Measurements from ENCODE around the gene MRPS31. TPM values are rescaled to one million over a fixed set of nuclear protein-coding genes. Genes with fewer than 3 reads are reported as not detected.

Gene MRPS31
- total and polyA plus RNA-seq, 7 experiments from 2014 or later, result 15.8 to 63.1 (median 38.2) TPM

- no peak overlapping the region for H3K27ac ChIP-seq (ENCODE audit: low read depth, low read length)
- H3K27me3 ChIP-seq (ENCODE audit: control insufficient read depth in 2 of 2, insufficient read depth in 2 of 2, low read length in 2 of 2), result no peaks in the 10 kb centered on the region
- H3K4me3 ChIP-seq (ENCODE audit: low read length), result no peak overlapping the region
- no peak for ATAC-seq
- no peak for DNase-seq
- no peaks in the 10 kb centered on the region for H3K4me1 ChIP-seq (ENCODE audit: control insufficient read depth in 2 of 2, insufficient read depth in 2 of 2, low read length in 2 of 2)
- peaks cover 0 to 2% (median 0%) of the 10 kb centered on the region in 11 donors for H3K9me3 Mint-ChIP-seq
- H3K4me3 Mint-ChIP-seq, result no peak overlapping the region
- intact Hi-C loops (cut with micrococcal nuclease), result no loop called here
- ChIA-PET POLR2A (interaction anchor here (0.7 kb wide), 1 partner anchor 1514 kb away, joined by 8 read pairs; no protein-coding TSS in a partner anchor), CTCF (interaction anchor here (0.6 to 0.7 kb wide), 2 partner anchors 15 to 752 kb away, joined by 3 read pairs; no protein-coding TSS in a partner anchor)
- peaks cover 0 to 2% (median 0%) of the 10 kb centered on the region in 7 donors for H3K4me1 Mint-ChIP-seq
- no peaks in the 10 kb centered on the region for H3K9me3 ChIP-seq (ENCODE audit: control insufficient read depth in 2 of 3, low read length in 3 of 3)
- no peaks in the 10 kb centered on the region for H3K36me3 ChIP-seq (ENCODE audit: control insufficient read depth in 2 of 3, insufficient read depth in 3 of 3, low read length in 3 of 3)
- H3K27ac Mint-ChIP-seq, result no peak overlapping the region
- H3K36me3 Mint-ChIP-seq, result peaks cover 0 to 10% (median 6%) of the 10 kb centered on the region in 5 donors
- H3K27me3 Mint-ChIP-seq, result no peaks in the 10 kb centered on the region
Observed at GRCh38 chr13:40694426-40694825, 76.6 kb downstream of the MRPS31 start.

DNA sequence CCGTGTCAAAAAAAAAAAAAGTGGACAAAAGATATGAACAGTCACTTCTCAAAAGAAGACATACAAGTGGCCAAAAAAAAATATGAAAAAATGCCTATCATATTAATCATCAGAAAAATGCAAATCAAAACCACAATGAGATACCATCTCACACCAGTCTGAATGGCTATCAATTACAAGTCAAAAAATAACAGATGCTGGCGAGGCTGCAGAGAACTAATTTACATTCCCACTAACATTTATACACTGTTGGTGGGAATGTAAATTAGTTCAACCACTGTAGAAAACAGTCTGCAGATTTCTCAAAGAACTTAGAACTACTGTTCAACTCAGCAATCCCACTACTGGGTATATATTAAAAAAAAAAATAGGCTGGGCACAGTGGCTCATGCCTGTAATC lies 78.0 kb downstream of the MRPS31 start:
- Mint-ChIP-seq H3K36me3 (peaks cover 0 to under 1% (median 0%) of the 10 kb centered on the region in 5 donors), H3K27ac (no peak overlapping the region), H3K4me1 (peaks cover 0 to 2% (median 0%) of the 10 kb centered on the region in 7 donors), H3K4me3 (no peak overlapping the region), H3K9me3 (peaks cover 0 to 2% (median 0%) of the 10 kb centered on the region in 11 donors), H3K27me3 (no peaks in the 10 kb centered on the region)
- no peak for ATAC-seq
- Histone ChIP-seq H3K27me3 (ENCODE audit: control insufficient read depth in 2 of 2, insufficient read depth in 2 of 2, low read length in 2 of 2) (no peaks in the 10 kb centered on the region), H3K4me3 (ENCODE audit: low read length) (no peak overlapping the region), H3K36me3 (ENCODE audit: control insufficient read depth in 2 of 3, insufficient read depth in 3 of 3, low read length in 3 of 3) (no peaks in the 10 kb centered on the region), H3K27ac (ENCODE audit: low read depth, low read length) (no peak overlapping the region), H3K9me3 (ENCODE audit: control insufficient read depth in 2 of 3, low read length in 3 of 3) (no peaks in the 10 kb centered on the region), H3K4me1 (ENCODE audit: control insufficient read depth in 2 of 2, insufficient read depth in 2 of 2, low read length in 2 of 2) (no peaks in the 10 kb centered on the region)
- CTCF ChIA-PET, result no interaction called here
- POLR2A ChIA-PET, result no interaction called here
- DNase-seq, result no peak
- intact Hi-C loops (cut with micrococcal nuclease), result no loop called here

DNA sequence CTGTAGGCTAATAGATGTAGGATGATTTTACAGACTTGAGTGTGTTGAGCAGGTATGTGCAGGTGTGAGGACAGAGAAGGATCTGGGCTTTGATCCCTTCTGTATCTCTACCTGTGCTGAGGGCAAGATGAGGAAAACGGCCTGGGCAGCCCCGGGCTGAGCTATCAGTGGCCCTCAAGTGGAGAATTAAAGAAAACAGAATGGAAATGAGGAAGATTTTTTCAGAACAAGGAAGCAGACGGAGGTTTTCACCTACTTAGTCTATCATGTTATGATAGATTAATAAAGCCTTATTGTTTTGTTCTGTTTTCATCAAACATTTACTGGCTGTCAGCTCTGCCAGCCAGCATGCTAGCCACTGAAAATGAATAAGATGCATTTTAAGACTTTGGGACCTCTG lies 82.2 kb downstream of the MRPS31 start:
- ATAC-seq (no peak), DNase-seq (no peak)
- no peaks in the 10 kb centered on the region for H3K36me3 Mint-ChIP-seq
- Histone ChIP-seq H3K36me3 (ENCODE audit: control insufficient read depth in 2 of 3, insufficient read depth in 3 of 3, low read length in 3 of 3) (no peaks in the 10 kb centered on the region), H3K9me3 (ENCODE audit: control insufficient read depth in 2 of 3, low read length in 3 of 3) (no peaks in the 10 kb centered on the region), H3K27ac (ENCODE audit: low read depth, low read length) (no peak overlapping the region), H3K4me3 (ENCODE audit: low read length) (no peak overlapping the region), H3K27me3 (ENCODE audit: control insufficient read depth in 2 of 2, insufficient read depth in 2 of 2, low read length in 2 of 2) (no peaks in the 10 kb centered on the region), H3K4me1 (ENCODE audit: control insufficient read depth in 2 of 2, insufficient read depth in 2 of 2, low read length in 2 of 2) (no peaks in the 10 kb centered on the region)
- intact Hi-C loops (cut with micrococcal nuclease), result no loop called here
- H3K27ac Mint-ChIP-seq, result no peak overlapping the region
- POLR2A ChIA-PET, result interaction anchor here (0.7 kb wide), 1 partner anchor 996 kb away, joined by 3 read pairs; no protein-coding TSS in a partner anchor
- no peak overlapping the region for H3K4me3 Mint-ChIP-seq
- CTCF ChIA-PET, result no interaction called here
- peaks cover 0 to 2% (median 0%) of the 10 kb centered on the region in 11 donors for H3K9me3 Mint-ChIP-seq
- peaks cover 0 to 2% (median 0%) of the 10 kb centered on the region in 7 donors for H3K4me1 Mint-ChIP-seq
- H3K27me3 Mint-ChIP-seq, result no peaks in the 10 kb centered on the region

GRCh38 chr13:40682449-40683240 lies 88.3 kb downstream of the MRPS31 start:
- peak overlapping the region in 5 of 10 donors; percentile 2 to 45 (median 18) for H3K4me3 Mint-ChIP-seq
- H3K27me3 ChIP-seq (ENCODE audit: control insufficient read depth in 2 of 2, insufficient read depth in 2 of 2, low read length in 2 of 2), result no peaks in the 10 kb centered on the region
- ChIA-PET CTCF (interaction anchor here (0.5 to 6.1 kb wide), 32 partner anchors 9 to 998 kb away, joined by 3 to 59 read pairs (median 4); no protein-coding TSS in a partner anchor), POLR2A (interaction anchor here (0.9 to 1.3 kb wide), 2 partner anchors 14 to 17 kb away, joined by 3 to 8 read pairs; no protein-coding TSS in a partner anchor)
- no peaks in the 10 kb centered on the region for H3K9me3 Mint-ChIP-seq
- no peaks in the 10 kb centered on the region for H3K9me3 ChIP-seq (ENCODE audit: control insufficient read depth in 2 of 3, low read length in 3 of 3)
- H3K4me1 ChIP-seq (ENCODE audit: control insufficient read depth in 2 of 2, insufficient read depth in 2 of 2, low read length in 2 of 2), result peaks cover 0 to 6% of the 10 kb centered on the region in 2 donors
- intact Hi-C loops (cut with micrococcal nuclease), result loop anchor here (1.0 to 2.0 kb wide), 7 partner anchors 14 to 998 kb away; no protein-coding TSS in a partner anchor
- H3K27me3 Mint-ChIP-seq, result no peaks in the 10 kb centered on the region
- H3K27ac ChIP-seq (ENCODE audit: low read depth, low read length), result no peak overlapping the region
- ATAC-seq (peak; percentile 52), DNase-seq (peak in 6 of 9 donors; percentile 32 to 60 (median 52))
- H3K4me1 Mint-ChIP-seq, result peaks cover 8 to 17% (median 14%) of the 10 kb centered on the region in 7 donors
- H3K36me3 Mint-ChIP-seq, result no peaks in the 10 kb centered on the region
- H3K27ac Mint-ChIP-seq, result peak overlapping the region in 2 of 9 donors; percentile 37 to 45
- no peak overlapping the region for H3K4me3 ChIP-seq (ENCODE audit: low read length)
- no peaks in the 10 kb centered on the region for H3K36me3 ChIP-seq (ENCODE audit: control insufficient read depth in 2 of 3, insufficient read depth in 3 of 3, low read length in 3 of 3)

GRCh38 chr13:40681341-40682146 lies 89.4 kb downstream of the MRPS31 start:
- Mint-ChIP-seq H3K4me1 (peaks cover 8 to 17% (median 14%) of the 10 kb centered on the region in 7 donors), H3K27me3 (no peaks in the 10 kb centered on the region), H3K9me3 (no peaks in the 10 kb centered on the region), H3K4me3 (peak overlapping the region in 2 of 10 donors; percentile 26 to 38), H3K36me3 (no peaks in the 10 kb centered on the region), H3K27ac (peak overlapping the region in 4 of 9 donors; percentile 2 to 38 (median 10))
- H3K9me3 ChIP-seq (ENCODE audit: control insufficient read depth in 2 of 3, low read length in 3 of 3), result no peaks in the 10 kb centered on the region
- peaks cover 0 to 6% of the 10 kb centered on the region in 2 donors for H3K4me1 ChIP-seq (ENCODE audit: control insufficient read depth in 2 of 2, insufficient read depth in 2 of 2, low read length in 2 of 2)
- no peaks in the 10 kb centered on the region for H3K27me3 ChIP-seq (ENCODE audit: control insufficient read depth in 2 of 2, insufficient read depth in 2 of 2, low read length in 2 of 2)
- ATAC-seq (peak; percentile 22), DNase-seq (no peak)
- POLR2A ChIA-PET, result interaction anchor here (0.6 to 1.2 kb wide), 2 partner anchors 16 to 19 kb away, joined by 3 read pairs; no protein-coding TSS in a partner anchor
- H3K4me3 ChIP-seq (ENCODE audit: low read length), result no peak overlapping the region
- H3K36me3 ChIP-seq (ENCODE audit: control insufficient read depth in 2 of 3, insufficient read depth in 3 of 3, low read length in 3 of 3), result no peaks in the 10 kb centered on the region
- intact Hi-C loops (cut with micrococcal nuclease), result loop anchor here in 1 of 2 donors (1.0 to 2.0 kb wide), 2 partner anchors 612 to 899 kb away; no protein-coding TSS in a partner anchor
- no peak overlapping the region for H3K27ac ChIP-seq (ENCODE audit: low read depth, low read length)
- CTCF ChIA-PET, result interaction anchor here (0.6 to 6.1 kb wide), 15 partner anchors 8 to 997 kb away, joined by 3 to 59 read pairs (median 7); no protein-coding TSS in a partner anchor

GRCh38 chr13:40680659-40681323 lies 90.2 kb downstream of the MRPS31 start:
- peaks cover 8 to 17% (median 14%) of the 10 kb centered on the region in 7 donors for H3K4me1 Mint-ChIP-seq
- no peak for ATAC-seq
- H3K4me3 Mint-ChIP-seq, result no peak overlapping the region
- no peak for DNase-seq
- H3K9me3 Mint-ChIP-seq, result no peaks in the 10 kb centered on the region
- no peaks in the 10 kb centered on the region for H3K27me3 Mint-ChIP-seq
- H3K4me3 ChIP-seq (ENCODE audit: low read length), result no peak overlapping the region
- peaks cover 0 to 6% of the 10 kb centered on the region in 2 donors for H3K4me1 ChIP-seq (ENCODE audit: control insufficient read depth in 2 of 2, insufficient read depth in 2 of 2, low read length in 2 of 2)
- CTCF ChIA-PET, result interaction anchor here (0.6 to 6.1 kb wide), 7 partner anchors 12 to 996 kb away, joined by 3 to 59 read pairs (median 10); no protein-coding TSS in a partner anchor
- H3K36me3 Mint-ChIP-seq, result no peaks in the 10 kb centered on the region
- peak overlapping the region in 4 of 9 donors; percentile 5 to 55 (median 21) for H3K27ac Mint-ChIP-seq
- H3K9me3 ChIP-seq (ENCODE audit: control insufficient read depth in 2 of 3, low read length in 3 of 3), result no peaks in the 10 kb centered on the region
- H3K36me3 ChIP-seq (ENCODE audit: control insufficient read depth in 2 of 3, insufficient read depth in 3 of 3, low read length in 3 of 3), result no peaks in the 10 kb centered on the region
- H3K27me3 ChIP-seq (ENCODE audit: control insufficient read depth in 2 of 2, insufficient read depth in 2 of 2, low read length in 2 of 2), result no peaks in the 10 kb centered on the region
- intact Hi-C loops (cut with micrococcal nuclease), result no loop called here
- no peak overlapping the region for H3K27ac ChIP-seq (ENCODE audit: low read depth, low read length)
- POLR2A ChIA-PET, result interaction anchor here (1.2 kb wide), 1 partner anchor 18 kb away, joined by 3 read pairs; no protein-coding TSS in a partner anchor
